Kidney tubule cell (primary cell): Measurements from ENCODE around the gene CCDC154.
"Not testable (repeated sequence)": the region's sequence is repeated elsewhere in the genome, so short reads cannot be mapped to it uniquely, and the experiment has no call there.

Experiments
- DNase-seq: peaks from one replicate; pipeline ENCODE4 v3.0.0-alpha.2; 2018; ENCODE audit warnings: low spot score

The CCDC154 gene

DNA sequence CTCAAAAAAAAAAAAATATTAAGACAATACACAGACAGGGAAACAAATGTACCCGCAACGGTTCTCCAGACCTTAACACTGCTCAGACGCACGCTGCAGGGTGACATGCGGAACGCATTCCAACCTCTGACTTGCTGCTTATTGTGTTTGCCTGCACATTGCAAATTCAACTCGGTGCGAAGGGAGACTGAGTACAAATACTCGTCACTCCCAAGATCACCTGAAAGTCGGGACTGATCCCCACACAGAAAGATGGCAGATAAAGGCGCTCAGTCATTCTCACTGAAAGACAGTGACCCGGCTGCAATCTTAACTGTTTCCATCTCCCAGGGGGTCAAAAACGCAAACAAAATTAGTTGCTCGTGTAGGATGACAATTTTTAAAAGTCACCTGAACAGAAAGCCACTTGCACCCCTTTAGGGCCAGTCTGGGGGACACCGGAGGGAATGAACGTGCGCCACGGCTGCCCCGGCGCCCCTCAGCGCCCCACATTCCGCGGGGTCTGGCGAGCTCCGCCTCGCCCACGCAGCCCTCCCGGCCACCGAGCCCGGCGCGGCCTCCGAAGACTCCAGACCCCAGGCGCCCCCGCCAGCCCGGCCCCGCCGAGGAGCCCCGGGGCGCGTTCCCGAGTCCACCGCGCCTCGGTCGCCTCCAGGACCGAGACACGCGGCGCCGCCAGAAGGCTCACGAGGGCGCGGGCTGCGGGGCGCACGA is 29.9 kb upstream of the CCDC154 start:
- DNase-seq, result peak; percentile 50

DNA sequence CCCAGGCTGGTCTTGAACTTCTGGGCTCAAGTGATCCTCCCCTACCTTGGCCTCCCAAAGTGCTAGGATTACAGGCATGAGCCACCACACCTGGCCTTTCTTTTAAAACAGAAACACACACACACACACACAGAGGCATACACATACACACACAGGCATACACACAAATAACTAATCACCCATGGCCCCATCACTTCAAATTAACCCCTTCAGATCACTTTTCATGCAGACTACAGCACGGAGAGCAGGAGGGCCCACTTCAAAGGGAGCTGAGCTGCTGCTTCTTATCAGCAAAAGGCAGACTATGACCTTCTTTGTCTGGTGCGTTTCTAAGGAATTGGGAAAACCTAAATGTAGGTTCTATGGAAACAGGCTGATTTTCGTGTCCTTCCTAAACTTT is 28.6 kb upstream of the CCDC154 start:
- no peak for DNase-seq

DNA sequence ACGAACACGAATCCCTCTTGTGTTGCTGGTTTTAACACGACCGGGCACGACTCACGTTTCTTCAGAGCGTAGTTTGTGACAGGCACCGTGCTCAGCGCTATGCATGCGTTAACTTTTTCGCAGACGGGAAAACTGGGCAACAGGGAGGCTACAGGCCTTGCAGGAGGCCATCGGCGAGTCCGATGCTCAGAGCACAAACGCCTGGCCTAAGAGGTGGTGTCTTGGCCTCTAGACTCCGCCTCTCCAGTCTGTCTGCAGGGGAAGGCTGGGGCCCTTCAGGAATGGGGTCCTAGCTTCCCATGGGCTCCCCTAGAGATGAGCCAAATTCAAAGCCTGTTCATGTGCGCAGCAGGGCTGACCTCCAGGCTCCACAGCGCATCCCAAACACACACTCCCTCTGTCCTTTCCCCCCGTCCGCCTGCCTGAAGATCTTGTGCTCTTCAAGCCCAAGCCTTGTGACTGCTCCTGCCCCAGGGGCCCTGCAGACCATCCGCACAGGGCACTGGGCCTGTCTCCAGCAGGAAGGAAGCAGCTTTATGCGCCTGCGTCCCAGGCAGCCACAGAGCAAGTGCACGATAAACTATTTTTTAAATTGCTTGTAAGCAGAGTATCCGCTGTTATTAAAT is 27.3 kb upstream of the CCDC154 start:
- no peak for DNase-seq

DNA sequence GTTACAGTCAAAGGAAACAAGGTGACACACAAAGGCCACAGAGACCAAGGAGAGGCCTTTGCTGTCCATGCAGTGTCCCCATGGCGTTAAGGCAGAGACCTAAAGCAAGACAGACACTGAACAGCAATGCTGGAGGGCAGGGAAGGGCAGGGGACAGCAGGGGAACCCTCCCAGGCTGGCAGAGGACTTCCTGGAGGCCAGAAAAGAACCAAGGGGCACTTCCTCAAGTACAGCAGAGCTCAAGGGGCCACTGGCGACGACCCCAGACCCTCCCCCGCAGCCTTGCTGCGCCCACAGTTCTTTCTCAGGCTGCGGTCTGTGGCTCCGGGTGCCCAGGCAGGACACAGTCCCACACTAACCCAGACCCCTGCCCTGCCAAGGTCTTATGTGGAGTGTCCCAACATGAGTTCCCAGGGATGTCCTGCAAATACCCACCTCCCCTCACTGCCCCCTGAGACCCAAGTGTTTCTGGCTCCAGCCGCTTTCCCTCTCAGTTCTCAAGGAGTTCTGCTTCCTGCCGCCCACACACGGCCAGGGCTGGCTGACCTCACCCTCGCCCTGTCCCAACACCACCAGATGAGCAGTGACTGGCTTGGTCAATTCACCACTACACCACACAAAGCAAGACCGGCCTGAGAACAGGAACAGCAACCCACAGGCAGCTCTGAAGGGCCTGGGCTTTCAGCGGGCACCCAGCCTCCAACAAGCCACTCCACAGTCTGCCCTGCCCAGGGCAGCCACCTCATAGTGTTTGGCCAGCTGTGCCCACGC is 26.3 kb upstream of the CCDC154 start:
- peak; percentile 53 for DNase-seq

DNA sequence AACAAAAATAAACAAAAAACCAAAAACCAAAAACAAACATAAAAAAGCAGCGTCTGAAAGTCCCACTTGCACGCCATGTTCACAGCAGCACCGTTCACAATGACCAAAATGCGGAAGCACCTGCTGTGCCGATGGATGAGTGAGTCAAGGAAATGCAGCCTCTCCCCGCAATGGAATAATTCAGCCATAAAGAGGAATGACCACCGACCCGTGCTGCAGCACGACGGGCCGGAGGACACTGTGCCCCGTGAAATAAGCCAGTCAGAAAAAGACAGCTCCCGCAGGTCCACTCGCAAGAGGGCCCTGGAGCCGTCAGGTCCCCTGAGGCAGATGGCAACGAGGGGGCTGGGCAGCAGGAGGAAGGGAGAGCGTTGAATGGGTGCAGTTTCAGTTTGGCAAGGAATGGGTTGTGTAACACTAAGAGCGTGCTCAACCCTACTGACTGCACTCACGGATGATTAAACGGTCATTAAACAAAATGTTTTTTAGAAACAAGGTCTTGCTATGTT is 25.4 kb upstream of the CCDC154 start:
- DNase-seq, result peak; percentile 50

DNA sequence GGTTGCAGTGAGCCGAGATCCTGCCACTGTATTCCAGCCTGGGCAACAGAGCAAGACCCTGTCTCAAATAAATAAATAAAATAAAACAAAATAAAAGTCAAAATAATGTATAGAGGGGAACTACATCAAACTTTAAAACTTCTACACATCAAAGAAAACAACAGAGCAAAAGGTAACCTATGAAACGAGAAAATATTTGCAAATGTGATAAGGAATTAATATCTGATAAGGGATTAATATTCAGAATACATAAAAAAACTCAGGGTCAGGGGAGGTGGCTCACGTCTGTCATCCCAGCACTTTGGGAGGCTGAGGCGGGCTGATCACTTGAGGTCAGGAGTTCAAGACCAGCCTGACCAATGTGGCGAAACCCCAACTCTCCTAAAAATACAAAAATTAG is 24.8 kb upstream of the CCDC154 start:
- DNase-seq, result not testable (repeated sequence)

DNA sequence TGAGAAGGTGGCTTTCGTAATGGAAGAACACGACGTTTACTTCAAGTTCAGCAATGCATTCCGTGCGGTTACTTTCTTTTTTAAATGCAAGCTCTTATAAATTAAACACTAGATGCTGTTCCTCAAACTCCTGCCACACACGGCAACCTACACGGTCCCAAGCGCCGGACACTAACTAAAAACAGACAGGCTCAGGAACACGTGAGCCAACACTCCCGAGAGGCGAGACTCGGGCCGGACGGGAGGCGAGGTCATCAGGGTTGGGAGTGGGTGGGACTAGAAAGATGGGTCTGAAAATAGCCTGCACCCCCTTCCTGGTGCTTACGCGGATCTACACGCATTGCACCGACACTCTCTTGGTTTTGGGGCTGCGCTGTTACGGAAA is 24.1 kb upstream of the CCDC154 start:
- DNase-seq, result no peak

DNA sequence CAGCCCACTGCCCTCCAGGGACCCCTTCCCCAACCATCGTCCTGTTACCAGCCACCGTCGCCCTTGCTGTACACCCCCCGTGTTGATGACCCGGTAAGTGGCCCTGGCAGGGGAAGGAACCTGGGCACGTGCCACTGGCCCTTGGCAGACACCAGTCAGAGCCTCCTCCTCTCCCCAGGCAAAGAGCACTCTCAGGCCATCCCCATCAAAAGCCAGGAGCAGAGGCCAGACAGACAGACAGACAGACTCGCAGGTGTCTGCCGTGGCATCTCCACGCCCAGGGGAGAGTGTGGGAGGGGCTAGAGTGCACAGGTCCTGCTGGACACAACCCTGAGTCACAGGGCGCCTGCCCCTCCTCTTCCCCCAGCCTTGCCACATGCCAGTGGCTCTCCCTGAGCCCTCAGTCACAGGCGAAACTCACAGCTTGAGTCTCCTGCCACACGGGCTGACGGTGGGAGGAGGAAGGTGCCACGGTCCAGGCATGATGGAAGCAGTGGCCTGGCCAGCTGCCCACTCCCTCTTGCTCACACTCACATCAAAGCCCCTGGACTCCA is 22.7 kb upstream of the CCDC154 start:
- peak; percentile 76 for DNase-seq

DNA sequence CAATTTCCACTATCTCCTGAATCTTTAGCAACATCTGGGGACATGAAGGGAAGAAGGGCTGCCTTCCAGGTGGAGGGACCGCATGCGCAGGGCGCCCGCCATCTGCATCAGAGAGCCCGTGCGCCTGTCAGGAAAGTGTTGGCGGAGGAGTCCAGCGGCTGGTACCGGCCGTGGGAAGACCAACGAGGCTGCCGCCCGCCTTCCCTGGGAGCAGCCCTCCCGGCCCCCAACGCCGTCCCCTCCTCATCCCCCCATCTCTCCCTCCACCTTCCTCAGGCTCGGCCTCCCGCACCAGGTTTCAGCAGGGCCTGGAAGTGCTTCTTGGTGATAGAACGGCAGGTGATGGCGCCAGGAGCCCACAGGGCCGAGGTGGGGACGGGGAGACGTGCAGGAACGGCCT is 21.7 kb upstream of the CCDC154 start:
- DNase-seq, result no peak

DNA sequence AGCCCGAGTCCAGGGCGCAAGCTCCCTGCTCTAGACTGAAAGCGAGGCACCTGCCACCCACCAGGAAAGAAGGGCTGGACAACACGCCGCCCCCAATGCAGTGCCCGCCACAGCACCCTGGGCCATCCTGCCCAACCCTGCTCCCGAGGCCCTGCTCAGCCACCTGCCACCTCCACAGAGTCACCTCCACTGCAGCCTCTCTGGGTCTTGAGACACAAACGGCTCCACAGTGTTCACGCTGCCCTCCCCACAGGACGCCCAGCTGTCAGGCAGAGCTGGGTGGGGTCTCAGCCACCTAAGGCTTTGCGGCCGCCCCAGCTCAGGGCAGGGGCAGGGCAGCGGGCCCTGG is 21.2 kb upstream of the CCDC154 start:
- DNase-seq, result no peak

DNA sequence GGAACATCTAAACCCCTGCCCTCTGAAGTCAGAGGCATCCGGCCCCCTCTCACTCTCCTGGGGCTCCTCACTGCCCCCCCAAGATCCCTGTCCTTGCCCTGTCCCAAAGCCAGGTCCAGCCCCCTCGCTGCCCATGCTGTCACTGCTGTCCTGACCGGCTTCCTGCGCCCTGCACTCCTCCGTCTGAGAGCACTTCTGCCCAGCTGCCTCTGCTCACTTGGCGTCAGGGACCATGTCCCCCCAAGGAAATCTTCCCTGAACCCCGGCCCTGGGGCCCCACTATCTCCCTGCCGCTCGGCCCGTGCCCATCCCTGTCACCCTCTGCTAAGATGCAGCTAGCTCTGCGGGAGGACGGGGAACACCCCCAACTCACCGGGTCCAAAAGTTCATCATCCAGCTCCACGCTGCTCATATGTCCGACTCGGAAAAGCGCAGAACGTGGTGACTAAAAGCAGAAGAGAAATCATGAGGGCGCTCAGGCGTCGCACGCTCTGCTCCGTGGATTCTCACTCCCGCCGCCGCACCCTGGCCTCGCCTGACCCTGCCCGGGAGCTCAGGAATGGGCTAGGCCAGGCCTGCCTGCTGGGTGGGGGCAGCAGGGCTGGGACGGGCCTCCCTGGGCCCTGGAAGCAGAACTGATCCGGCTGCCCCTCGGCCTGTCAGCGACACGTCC is 20.7 kb upstream of the CCDC154 start:
- DNase-seq, result no peak

DNA sequence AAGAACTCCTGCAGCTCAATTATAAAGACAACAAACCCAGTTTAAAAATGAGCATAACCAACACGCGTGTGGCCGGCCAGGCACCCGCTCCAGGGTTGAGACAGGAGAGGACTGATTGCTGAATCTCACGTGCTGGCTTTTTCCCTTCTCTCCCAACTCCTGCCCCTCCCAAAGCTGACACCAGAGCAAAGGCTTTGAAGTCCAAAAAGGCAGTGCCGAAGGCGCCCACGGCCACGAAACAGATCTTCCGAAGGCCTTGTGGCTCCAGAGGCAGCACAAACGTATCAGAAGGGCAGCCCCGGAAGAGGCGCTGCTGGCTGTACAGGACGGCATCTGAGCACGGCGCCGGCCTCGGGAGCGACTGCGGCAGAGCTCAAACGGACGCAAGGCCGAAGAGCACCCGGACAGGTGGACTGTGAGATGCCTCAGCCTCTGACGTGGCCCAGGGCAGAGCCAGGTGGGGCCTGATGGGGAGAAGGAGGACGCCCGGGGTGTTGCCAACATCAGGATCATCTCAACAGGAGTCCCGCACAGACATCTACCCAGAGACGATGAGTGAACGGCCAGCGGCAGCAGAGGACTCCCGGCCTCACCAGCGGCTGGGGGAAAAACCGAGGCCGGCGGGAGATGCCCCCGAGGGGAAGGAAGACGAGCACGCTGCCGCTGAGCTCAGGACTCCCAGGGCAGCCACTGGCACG is 20.0 kb upstream of the CCDC154 start:
- DNase-seq, result no peak

DNA sequence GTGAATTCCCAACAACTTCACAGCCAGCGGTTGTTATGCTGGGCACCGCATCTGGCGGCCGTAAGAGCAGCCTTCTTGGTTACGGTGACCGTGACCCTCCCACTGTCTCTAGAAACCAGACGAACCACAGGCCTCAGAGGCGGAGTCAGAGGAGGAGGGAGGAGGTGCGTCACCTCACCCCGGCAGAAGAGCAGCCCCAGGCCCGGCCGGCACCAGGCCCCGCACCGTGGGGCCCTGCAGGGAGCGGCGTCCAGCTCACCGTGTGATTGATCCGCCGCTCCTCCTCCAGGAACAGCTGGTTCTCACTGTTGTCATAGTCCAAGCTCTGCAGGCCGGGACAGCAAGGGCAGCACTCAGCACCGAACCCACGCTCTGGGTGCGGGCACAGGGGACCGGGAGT is 16.8 kb upstream of the CCDC154 start:
- no peak for DNase-seq

DNA sequence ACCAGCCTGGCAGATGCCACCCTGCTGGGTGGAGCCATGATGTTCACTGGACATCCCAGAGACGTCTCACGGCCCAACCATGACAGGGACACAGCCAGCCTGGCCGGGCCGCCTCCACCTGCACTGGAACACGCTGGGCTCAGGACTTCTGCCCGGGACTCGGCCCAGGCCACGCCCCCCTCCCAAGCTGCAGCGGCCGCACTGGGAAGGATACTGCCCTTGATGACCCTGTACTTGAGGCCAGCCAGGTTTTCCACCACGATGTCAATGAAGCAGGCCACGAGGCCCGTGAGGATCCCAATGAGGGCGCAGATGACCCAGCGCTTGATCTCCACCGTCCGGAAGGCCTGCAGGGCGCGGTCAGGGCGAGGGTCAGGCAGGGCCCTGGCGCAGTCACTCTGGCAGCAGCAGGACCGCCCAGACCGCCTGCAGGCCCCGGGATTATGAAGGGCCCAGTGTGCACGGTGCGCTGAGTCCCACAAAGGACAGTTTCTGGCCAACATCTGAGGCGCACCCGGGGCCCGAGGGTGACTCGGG is 16.3 kb upstream of the CCDC154 start:
- DNase-seq, result no peak

DNA sequence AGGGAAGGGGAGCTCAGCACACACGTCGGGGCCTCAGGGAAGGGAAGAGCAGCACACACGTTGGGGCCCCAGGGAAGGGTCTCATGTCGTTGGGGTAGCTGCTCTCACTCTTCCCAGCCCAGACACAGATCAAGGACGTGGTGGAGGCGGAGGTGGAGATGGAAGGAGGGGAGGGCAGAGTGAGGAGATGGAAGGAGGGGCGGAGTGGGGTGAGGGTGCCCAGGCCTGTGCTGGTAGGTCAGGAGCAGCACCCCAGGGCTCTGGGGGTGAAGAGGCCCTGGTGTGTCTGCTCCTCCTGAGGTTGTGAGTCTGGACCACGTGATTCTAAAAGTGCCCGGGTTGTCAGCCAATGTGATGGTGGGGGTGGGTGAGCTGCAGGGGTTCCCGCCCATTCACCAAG is 15.6 kb upstream of the CCDC154 start:
- no peak for DNase-seq

DNA sequence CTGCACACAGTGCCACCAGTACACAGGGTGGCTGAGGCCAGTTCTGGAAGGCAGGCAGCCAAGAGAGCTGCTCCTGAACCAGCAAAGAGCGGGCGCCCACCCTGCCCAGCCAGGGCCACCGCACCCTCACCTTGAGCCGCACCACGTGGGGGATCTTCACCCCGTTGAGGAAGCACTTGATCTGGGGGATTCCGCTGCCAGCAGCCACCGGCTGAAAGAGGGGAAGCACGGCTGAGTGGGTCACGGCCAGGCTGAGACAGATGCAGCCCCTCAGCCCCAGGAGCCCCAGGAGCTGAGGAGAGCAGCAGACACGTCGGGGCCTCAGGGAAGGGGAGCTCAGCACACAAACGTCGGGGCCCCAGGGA is 14.6 kb upstream of the CCDC154 start:
- no peak for DNase-seq

DNA sequence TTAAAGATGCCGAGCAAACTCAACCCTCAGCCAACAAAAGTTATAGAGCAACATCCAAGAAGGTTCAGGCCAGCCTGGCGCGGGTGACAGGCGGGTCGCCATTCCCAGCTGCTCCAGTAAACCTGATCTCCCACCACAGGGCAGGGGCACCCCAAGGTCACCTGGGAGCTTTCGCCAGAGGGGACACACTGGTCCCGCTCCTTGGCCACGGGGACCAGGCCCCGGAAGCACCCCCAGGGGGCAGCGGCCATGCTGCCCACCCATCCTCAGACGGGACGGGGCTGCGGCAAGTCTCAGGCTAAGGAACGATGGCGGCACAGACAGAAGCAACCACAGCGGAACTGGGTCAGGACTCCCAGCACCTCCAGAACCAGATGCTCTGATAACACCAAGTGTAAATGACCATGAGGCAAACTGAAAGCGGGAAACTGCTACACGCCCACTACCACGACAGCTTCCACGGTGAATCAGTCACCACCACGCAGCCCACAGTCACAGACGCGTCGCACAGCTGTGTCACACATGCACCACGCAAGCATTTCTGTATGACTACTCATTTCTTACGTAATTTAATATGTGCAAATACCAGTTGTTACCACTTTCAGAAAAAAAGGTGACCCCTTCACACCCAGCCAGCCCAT is 14.1 kb upstream of the CCDC154 start:
- no peak for DNase-seq

DNA sequence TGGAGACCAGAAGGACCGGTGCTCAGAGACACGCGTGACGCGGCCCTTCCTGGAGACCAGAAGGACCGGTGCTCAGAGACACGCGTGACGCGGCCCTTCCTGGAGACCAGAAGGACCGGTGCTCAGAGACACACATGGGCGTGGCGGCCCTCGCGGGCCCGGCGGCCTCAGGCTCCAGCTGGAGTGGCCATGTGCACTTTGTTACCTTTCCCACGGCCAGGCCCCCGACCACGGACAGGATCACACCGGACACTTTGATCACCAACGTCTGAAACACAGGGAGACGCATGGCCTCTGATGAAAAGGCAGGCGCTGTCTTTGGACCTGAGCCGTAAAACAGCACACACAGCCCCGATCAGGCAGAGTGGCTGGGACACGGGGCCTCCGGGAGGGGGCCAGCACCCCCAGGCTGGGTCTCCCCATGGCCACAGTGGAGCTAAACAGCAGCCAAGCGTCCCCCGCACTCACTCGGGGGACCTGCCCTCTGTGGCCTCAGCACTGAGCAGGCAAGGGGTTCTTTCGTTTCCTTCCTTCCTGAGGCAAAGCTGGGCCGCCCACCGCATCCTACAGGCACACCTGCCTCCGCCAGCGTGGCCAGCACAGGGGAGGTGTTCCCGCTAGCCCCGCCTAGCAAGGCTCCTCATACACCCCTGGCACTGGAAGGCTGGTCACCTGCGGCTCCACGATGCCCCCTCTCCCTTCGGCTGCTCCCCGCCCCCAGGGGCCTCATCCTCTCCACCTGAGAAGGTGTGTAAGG is 13.3 kb upstream of the CCDC154 start:
- no peak for DNase-seq

DNA sequence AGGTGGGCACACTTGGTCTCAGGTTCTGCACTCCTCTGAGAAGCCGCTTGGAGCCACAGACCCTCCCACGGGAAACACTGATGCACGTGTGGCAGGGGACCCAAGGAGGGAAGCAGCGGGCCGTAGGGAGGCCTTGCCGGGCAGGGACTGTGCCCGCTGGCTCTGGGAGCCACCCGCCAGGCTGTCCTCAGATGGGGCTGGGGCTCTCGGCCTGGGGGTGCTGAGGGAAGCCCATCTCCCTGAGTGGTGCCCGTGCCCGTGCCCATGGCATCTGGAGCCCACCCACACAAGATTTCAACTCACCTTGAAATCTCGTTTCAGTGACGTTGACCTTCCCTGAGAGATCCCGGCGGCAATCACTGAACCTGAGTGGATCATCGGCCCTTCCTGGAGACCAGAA is 12.6 kb upstream of the CCDC154 start:
- DNase-seq, result no peak
